GM12864 (cell line): ENCODE results near the gene ZNF384.

Experiments used
- DNase-seq: peaks from one replicate; pipeline ENCODE4 v3.0.0-alpha.2; 2011; ENCODE audit warnings: low read depth
- H3K4me3 ChIP-seq: 2 replicates; pipeline ENCODE4 v1.5.1; 2011; ENCODE audit warnings: mild to moderate bottlenecking, low read depth, low read length, control low read depth
- CTCF ChIP-seq: IDR thresholded peaks from 2 replicates; pipeline ENCODE4 v1.5.1; 2011; ENCODE audit warnings: low read depth, mild to moderate bottlenecking, moderate library complexity, low read length, control low read depth, inconsistent platforms; ENCODE audit errors: missing control alignments

Gene ZNF384

GRCh38 chr12:6620137-6620884 lies 68.9 kb downstream of the ZNF384 start:
- no peak overlapping the region for H3K4me3 ChIP-seq
- TF ChIP-seq CTCF: no peak
- DNase-seq: no peak

GRCh38 chr12:6618483-6619225 lies 70.5 kb downstream of the ZNF384 start:
- no peak overlapping the region for H3K4me3 ChIP-seq
- DNase-seq: no peak
- TF ChIP-seq CTCF: no peak
